ENCODE data around the gene ASTN2. TPM values are rescaled to one million over a fixed set of nuclear protein-coding genes. Genes with fewer than 3 reads are reported as not detected.

ASTN2 gene
- polyA plus RNA-seq, 1 experiment = 6.6 TPM

GRCh38 chr9:116944714-116945534 is 469.9 kb downstream of the ASTN2 start:
- ChIA-PET CTCF (interaction anchor here (0.8 kb wide), 1 partner anchor 84 kb away, joined by 3 read pairs; no protein-coding TSS in a partner anchor), POLR2A (no interaction called here)
- TF ChIP-seq, protein P1, sequence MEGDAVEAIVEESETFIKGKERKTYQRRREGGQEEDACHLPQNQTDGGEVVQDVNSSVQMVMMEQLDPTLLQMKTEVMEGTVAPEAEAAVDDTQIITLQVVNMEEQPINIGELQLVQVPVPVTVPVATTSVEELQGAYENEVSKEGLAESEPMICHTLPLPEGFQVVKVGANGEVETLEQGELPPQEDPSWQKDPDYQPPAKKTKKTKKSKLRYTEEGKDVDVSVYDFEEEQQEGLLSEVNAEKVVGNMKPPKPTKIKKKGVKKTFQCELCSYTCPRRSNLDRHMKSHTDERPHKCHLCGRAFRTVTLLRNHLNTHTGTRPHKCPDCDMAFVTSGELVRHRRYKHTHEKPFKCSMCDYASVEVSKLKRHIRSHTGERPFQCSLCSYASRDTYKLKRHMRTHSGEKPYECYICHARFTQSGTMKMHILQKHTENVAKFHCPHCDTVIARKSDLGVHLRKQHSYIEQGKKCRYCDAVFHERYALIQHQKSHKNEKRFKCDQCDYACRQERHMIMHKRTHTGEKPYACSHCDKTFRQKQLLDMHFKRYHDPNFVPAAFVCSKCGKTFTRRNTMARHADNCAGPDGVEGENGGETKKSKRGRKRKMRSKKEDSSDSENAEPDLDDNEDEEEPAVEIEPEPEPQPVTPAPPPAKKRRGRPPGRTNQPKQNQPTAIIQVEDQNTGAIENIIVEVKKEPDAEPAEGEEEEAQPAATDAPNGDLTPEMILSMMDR (IDR thresholded peaks at IDR 0.05; ENCODE audit: low read depth, low read length) = no peak
- H3K4me3 ChIP-seq (ENCODE audit: low read depth, low read length) = no peak overlapping the region
- no peak overlapping the region for H3K27ac ChIP-seq (ENCODE audit: low read depth, low read length)
- H3K27me3 ChIP-seq (ENCODE audit: control insufficient read depth, insufficient read depth, low read length) = no peaks in the 10 kb centered on the region
- no peaks in the 10 kb centered on the region for H3K9me3 ChIP-seq (ENCODE audit: control insufficient read depth, insufficient read depth, low read length)
- DNase-seq (ENCODE audit: low read depth, low spot score) = no peak

DNA sequence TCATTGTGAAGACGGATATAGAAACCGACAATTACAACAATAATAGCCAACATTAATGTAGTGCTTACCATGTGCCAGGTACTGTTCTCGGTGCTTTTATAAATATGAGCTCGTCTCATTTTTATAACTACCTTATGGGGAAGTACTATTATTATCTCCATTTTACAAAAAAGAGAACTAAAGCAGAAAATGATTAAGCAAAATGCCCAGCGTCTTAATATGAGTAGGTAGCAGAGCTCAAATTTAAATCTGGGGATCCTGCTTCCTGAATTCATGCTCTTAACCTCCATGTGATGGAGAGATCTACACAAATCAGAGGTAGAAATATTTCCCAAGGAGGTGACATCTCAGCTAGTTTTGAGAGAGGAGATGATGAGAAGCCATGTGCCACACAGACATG is 470.9 kb downstream of the ASTN2 start:
- no peaks in the 10 kb centered on the region for H3K9me3 ChIP-seq (ENCODE audit: control insufficient read depth, insufficient read depth, low read length)
- H3K27me3 ChIP-seq (ENCODE audit: control insufficient read depth, insufficient read depth, low read length) = no peaks in the 10 kb centered on the region
- TF ChIP-seq, protein P1 (IDR thresholded peaks at IDR 0.05; ENCODE audit: low read depth, low read length) = no peak
- H3K27ac ChIP-seq (ENCODE audit: low read depth, low read length) = no peak overlapping the region
- DNase-seq (ENCODE audit: low read depth, low spot score) = no peak
- ChIA-PET POLR2A (no interaction called here), CTCF (interaction anchor here (0.9 kb wide), 1 partner anchor 9 kb away, joined by 3 read pairs; no protein-coding TSS in a partner anchor)
- no peak overlapping the region for H3K4me3 ChIP-seq (ENCODE audit: low read depth, low read length)

GRCh38 chr9:116942593-116943061 is 472.2 kb downstream of the ASTN2 start:
- no peak for DNase-seq (ENCODE audit: low read depth, low spot score)
- POLR2A ChIA-PET = no interaction called here
- Histone ChIP-seq H3K27me3 (ENCODE audit: control insufficient read depth, insufficient read depth, low read length) (no peaks in the 10 kb centered on the region), H3K27ac (ENCODE audit: low read depth, low read length) (no peak overlapping the region), H3K4me3 (ENCODE audit: low read depth, low read length) (no peak overlapping the region), H3K9me3 (ENCODE audit: control insufficient read depth, insufficient read depth, low read length) (no peaks in the 10 kb centered on the region)
- TF ChIP-seq, protein P1 (IDR thresholded peaks at IDR 0.05; ENCODE audit: low read depth, low read length) = no peak
- CTCF ChIA-PET = interaction anchor here (1.3 kb wide), 1 partner anchor 82 kb away, joined by 4 read pairs; no protein-coding TSS in a partner anchor

DNA sequence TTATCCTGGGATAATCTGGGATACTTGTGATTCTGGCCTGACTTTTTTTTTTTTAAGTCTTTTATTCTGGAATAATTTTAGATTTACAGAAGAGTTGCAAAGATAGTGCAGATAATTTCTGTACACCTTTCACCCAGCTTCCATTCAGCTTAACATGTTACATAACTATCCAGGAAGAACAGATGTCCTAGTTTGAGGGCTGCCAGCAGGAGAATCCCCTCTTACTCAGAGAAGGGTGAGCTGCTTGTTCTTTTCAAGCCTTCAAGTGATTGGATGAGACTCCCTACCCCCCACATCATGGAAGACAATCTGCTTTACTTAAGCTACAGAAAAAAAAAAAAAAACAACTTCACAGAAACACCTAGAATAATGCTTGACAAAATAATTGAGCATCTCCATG is 473.6 kb downstream of the ASTN2 start:
- ChIA-PET POLR2A (no interaction called here), CTCF (interaction anchor here (2.2 kb wide), 1 partner anchor 204 kb away, joined by 7 read pairs; no protein-coding TSS in a partner anchor)
- Histone ChIP-seq H3K9me3 (ENCODE audit: control insufficient read depth, insufficient read depth, low read length) (no peaks in the 10 kb centered on the region), H3K27ac (ENCODE audit: low read depth, low read length) (no peak overlapping the region), H3K4me3 (ENCODE audit: low read depth, low read length) (no peak overlapping the region), H3K27me3 (ENCODE audit: control insufficient read depth, insufficient read depth, low read length) (no peaks in the 10 kb centered on the region)
- DNase-seq (ENCODE audit: low read depth, low spot score) = no peak
- TF ChIP-seq, protein P1 (IDR thresholded peaks at IDR 0.05; ENCODE audit: low read depth, low read length) = no peak

DNA sequence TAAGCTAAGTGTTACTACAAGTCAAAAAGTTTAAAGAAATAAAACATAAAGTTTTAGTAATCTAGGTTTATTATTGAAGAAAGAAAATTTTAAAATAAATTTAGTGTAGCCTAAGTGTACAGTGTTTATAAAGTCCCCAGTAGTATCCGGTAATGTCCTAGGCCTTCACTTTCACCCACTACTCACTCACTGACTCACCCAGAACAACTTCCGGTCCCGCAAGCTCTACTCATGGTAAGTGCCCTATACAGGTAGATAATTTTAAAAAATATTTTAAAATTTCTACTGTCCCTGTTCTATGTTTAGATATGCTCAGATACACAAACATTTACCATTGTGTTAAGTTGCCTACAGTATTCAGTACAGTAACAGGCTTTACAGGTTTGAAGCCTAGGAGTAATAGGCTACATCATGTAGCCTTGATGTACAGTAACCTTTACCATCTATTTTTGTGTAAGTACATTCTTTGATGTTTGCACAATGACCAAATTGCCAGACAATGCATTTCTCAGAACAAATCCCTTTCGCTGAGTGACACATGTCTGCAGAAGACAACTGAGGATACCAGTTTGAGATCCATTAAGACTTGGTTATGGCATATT is 474.1 kb downstream of the ASTN2 start:
- H3K27me3 ChIP-seq (ENCODE audit: control insufficient read depth, insufficient read depth, low read length) = no peaks in the 10 kb centered on the region
- DNase-seq (ENCODE audit: low read depth, low spot score) = no peak
- POLR2A ChIA-PET = no interaction called here
- H3K27ac ChIP-seq (ENCODE audit: low read depth, low read length) = no peak overlapping the region
- H3K4me3 ChIP-seq (ENCODE audit: low read depth, low read length) = no peak overlapping the region
- TF ChIP-seq, protein P1 (IDR thresholded peaks at IDR 0.05; ENCODE audit: low read depth, low read length) = no peak
- CTCF ChIA-PET = interaction anchor here (2.2 kb wide), 1 partner anchor 203 kb away, joined by 7 read pairs; no protein-coding TSS in a partner anchor
- H3K9me3 ChIP-seq (ENCODE audit: control insufficient read depth, insufficient read depth, low read length) = no peaks in the 10 kb centered on the region

Data from AG04450 (cell line).